ENCODE results near the gene PI4K2B. TPM values are rescaled to one million over a fixed set of nuclear protein-coding genes. Genes with fewer than 3 reads are reported as not detected.
"Not testable (repeated sequence)": the region's sequence is repeated elsewhere in the genome, so short reads cannot be mapped to it uniquely, and the experiment has no call there.

PI4K2B gene
- total and polyA plus RNA-seq, 7 donors = 9.3 to 28.2 (median 12.2) TPM

DNA sequence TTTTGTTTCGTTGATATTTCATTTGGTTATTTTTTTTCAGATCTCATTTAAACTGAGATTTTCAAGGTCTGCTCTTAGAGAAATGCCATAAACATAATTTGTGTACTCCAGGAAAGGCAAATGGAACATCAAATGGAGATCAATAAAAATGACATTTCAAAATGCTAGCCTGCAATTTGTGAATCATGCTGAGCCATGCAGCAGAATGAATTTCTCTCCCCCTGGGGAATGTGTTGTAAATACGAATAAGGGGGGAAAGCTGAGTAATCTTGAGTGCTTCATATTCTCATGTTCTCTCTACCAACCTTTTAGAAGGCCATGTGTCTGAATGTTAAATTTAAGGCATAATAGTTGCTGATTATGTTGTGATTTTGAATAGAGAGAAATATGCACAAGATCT is 86.5 kb downstream of the PI4K2B start:
- Histone ChIP-seq H3K9me3 (no peaks in the 10 kb centered on the region), H3K27ac (no peak overlapping the region), H3K27me3 (no peaks in the 10 kb centered on the region), H3K4me3 (no peak overlapping the region), H3K36me3 (peaks cover 0 to 48% (median 5%) of the 10 kb centered on the region in 4 donors), H3K4me1 (no peaks in the 10 kb centered on the region)
- WGBS, 2 donors = 80 to 91% methylated on average over 2 of the region's 2 CpGs
- intact Hi-C loops (cut with DNase I) = no loop called here
- DNase-seq = no peak
- TF ChIP-seq POLR2AphosphoS5 (IDR thresholded peaks at IDR 0.05) (no peak), POLR2A (IDR thresholded peaks at IDR 0.05) (no peak), EP300 (IDR thresholded peaks at IDR 0.05) (no peak)
- TF ChIP-seq, protein P1, sequence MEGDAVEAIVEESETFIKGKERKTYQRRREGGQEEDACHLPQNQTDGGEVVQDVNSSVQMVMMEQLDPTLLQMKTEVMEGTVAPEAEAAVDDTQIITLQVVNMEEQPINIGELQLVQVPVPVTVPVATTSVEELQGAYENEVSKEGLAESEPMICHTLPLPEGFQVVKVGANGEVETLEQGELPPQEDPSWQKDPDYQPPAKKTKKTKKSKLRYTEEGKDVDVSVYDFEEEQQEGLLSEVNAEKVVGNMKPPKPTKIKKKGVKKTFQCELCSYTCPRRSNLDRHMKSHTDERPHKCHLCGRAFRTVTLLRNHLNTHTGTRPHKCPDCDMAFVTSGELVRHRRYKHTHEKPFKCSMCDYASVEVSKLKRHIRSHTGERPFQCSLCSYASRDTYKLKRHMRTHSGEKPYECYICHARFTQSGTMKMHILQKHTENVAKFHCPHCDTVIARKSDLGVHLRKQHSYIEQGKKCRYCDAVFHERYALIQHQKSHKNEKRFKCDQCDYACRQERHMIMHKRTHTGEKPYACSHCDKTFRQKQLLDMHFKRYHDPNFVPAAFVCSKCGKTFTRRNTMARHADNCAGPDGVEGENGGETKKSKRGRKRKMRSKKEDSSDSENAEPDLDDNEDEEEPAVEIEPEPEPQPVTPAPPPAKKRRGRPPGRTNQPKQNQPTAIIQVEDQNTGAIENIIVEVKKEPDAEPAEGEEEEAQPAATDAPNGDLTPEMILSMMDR (IDR thresholded peaks at IDR 0.05) = no peak

DNA sequence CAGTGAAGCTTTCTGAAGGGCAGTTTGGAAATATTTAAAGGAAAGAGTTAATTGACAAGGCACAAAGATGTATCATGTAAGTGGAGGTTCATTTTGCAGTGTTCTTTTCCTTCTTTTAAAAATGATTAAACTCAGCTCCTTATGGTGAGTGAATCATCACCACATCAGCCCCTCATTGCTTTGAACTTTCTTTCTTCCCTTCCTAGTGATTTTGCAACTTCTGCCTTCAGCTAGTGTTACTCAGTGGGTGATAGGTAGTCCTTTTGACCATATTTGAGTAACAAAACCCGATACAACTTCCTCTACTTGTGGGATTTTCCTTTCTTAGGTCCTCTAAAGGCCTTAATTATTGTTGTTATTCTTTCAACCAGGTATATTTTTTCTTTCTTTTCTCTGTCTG is 86.9 kb downstream of the PI4K2B start:
- no peak for DNase-seq
- H3K4me3 ChIP-seq = no peak overlapping the region
- H3K27ac ChIP-seq = no peak overlapping the region
- intact Hi-C loops (cut with DNase I) = no loop called here
- no peaks in the 10 kb centered on the region for H3K4me1 ChIP-seq
- no peaks in the 10 kb centered on the region for H3K9me3 ChIP-seq
- peaks cover 0 to 44% (median 3%) of the 10 kb centered on the region in 4 donors for H3K36me3 ChIP-seq
- whole genome bisulfite sequencing, 2 donors = 78 to 87% methylated on average over 1 of the region's 1 CpG
- no peaks in the 10 kb centered on the region for H3K27me3 ChIP-seq
- TF ChIP-seq POLR2AphosphoS5 (IDR thresholded peaks at IDR 0.05) = no peak

DNA sequence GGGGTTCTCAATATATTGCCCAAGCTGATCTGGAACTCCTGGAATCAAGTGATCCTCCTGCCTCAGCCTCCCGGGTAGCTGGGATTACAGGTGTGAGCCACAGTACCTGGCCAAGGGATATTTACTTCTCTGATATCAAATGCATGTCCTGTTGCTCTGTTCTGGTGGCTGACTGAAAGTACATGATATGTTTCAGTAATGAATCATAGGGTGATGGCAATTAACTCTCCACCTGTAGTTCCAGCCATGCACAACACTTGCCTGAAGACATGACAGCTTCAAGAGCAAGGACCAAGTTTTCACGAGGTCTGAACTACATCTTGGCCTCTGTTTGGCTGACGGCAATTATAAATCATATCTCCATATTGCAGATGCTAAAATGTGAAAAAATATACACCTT is 87.9 kb downstream of the PI4K2B start:
- intact Hi-C loops (cut with DNase I) = no loop called here
- Histone ChIP-seq H3K4me1 (no peaks in the 10 kb centered on the region), H3K36me3 (peaks cover 0 to 37% (median 0%) of the 10 kb centered on the region in 4 donors), H3K27ac (no peak overlapping the region), H3K4me3 (no peak overlapping the region), H3K27me3 (no peaks in the 10 kb centered on the region), H3K9me3 (no peaks in the 10 kb centered on the region)
- DNase-seq = no peak
- WGBS, 2 donors = 94% methylated on average over 3 of the region's 3 CpGs
- TF ChIP-seq POLR2AphosphoS5 (IDR thresholded peaks at IDR 0.05) = no peak
- TF ChIP-seq, protein P1 (IDR thresholded peaks at IDR 0.05) = no peak
- TF ChIP-seq EP300 (IDR thresholded peaks at IDR 0.05) = no peak
- no peak for TF ChIP-seq POLR2A (IDR thresholded peaks at IDR 0.05)

DNA sequence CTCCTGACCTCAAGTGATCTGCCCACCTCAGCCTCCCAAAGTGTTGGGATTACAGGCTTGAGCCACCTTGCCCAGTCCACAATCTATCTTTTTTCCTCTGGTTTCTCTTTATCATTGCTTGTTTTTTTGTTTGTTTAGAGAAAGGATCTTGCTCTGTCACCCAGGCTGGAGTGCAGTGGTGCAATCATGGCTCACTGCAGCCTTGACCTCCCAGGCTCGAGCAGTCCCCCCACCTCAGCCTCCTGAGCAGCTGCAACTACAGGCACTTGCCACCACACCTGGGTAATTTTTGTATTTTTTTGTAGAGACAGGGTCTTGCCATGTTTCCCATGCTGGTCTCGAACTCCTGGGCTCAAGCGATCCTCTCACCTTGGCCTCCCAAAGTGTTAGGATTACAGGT is 94.6 kb downstream of the PI4K2B start:
- DNase-seq; intact Hi-C loops (cut with DNase I); H3K4me3 ChIP-seq; H3K27me3 ChIP-seq; H3K36me3 ChIP-seq; H3K27ac ChIP-seq; H3K9me3 ChIP-seq: not testable (repeated sequence)
- H3K4me1 ChIP-seq = peaks cover 0 to 25% (median 18%) of the 10 kb centered on the region in 4 donors
- 94 to 98% methylated on average over 3 of the region's 3 CpGs for WGBS, 2 donors

Small RNA genes lying within 50 kb of the gene (small RNA-seq; reads per million reads assigned to genes)
- gene RF00004 = 0 reads per million in 3 donors

Other genes starting within 250 kb of the PI4K2B start
- 1 to 10 TPM; 1.2 to 6.7 (median 3.5) TPM for gene LGI2, start 203.1 kb upstream of the PI4K2B start, total RNA-seq
- gene LGI2, start 203.1 kb upstream of the PI4K2B start, polyA plus RNA-seq = 1 to 10 TPM in 1 of 3 donors, under 1 TPM in 1, not detected in 1; 0.23 to 1.1 TPM
- gene SEPSECS, start 73.6 kb upstream of the PI4K2B start, total RNA-seq = 10 to 100 TPM in 1 of 4 donors, 1 to 10 TPM in 3; 7.9 to 10.0 (median 8.6) TPM
- gene SEPSECS, start 73.6 kb upstream of the PI4K2B start, polyA plus RNA-seq = 10 to 100 TPM in 1 of 3 donors, 1 to 10 TPM in 2; 4.5 to 11.1 (median 5.4) TPM
- gene ZCCHC4, start 78.7 kb downstream of the PI4K2B start, total RNA-seq = 10 to 100 TPM in 3 of 4 donors, 1 to 10 TPM in 1; 9.1 to 21.8 (median 17.8) TPM
- gene ZCCHC4, start 78.7 kb downstream of the PI4K2B start, polyA plus RNA-seq = 1 to 10 TPM; 3.5 to 4.5 (median 4.2) TPM
- gene ANAPC4, start 143.2 kb downstream of the PI4K2B start, total RNA-seq = 10 to 100 TPM; 31.4 to 75.1 (median 34.5) TPM
- 10 to 100 TPM in 2 of 3 donors, 1 to 10 TPM in 1; 8.8 to 18.7 (median 12.0) TPM for gene ANAPC4, start 143.2 kb downstream of the PI4K2B start, polyA plus RNA-seq